ENCODE results near the gene IQCK.

DNA sequence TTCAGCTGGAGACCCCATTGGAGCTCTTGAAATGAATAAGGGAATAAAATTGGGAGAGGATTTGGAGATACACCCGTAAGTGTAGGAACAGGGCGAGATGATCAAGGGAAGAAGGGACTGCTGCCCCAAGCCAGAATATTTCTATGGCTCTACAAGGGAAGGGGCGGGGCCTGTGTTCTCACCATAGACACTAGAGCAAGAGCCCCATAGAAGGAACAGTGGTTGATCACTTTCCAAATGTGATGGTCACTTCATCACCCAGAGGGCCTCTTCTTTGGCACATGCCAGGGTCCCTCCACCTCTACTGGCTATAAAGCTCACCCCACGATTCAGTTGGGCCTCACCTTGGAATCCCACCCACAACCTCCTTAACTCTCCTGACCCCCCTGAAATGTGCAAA is 141.5 kb downstream of the IQCK start:
- no peak for TF ChIP-seq CTCF (IDR thresholded peaks at IDR 0.05)
- no peak for TF ChIP-seq POLR2AphosphoS5 (IDR thresholded peaks at IDR 0.05)
